GM18508 (cell line): ENCODE results near the gene MYEF2.
A peak's percentile ranks its signal among the peaks of the same experiment; 100 is the strongest.

Experiments used
- ATAC-seq: cut with Tn5 transposase; IDR thresholded peaks from one replicate; pipeline ENCODE4 v1.9.1; 2021; ENCODE audit warnings: moderate number of reproducible peaks; ENCODE audit not compliant: insufficient read depth, unreplicated experiment

MYEF2 gene

GRCh38 chr15:48177766-48178647 is at the start of gene MYEF2:
TSS of gene MYEF2 (minus strand) at chr15:48178295. CDS start at chr15:48178237, 58 bp downstream.
- peak; percentile 37 for ATAC-seq

- ATAC-seq: no peak
These were observed 47.7 kb upstream of the MYEF2 start for GRCh38 chr15:48225771-48226170.

GRCh38 chr15:48222627-48223026 is 44.5 kb upstream of the MYEF2 start:
- ATAC-seq: no peak

DNA sequence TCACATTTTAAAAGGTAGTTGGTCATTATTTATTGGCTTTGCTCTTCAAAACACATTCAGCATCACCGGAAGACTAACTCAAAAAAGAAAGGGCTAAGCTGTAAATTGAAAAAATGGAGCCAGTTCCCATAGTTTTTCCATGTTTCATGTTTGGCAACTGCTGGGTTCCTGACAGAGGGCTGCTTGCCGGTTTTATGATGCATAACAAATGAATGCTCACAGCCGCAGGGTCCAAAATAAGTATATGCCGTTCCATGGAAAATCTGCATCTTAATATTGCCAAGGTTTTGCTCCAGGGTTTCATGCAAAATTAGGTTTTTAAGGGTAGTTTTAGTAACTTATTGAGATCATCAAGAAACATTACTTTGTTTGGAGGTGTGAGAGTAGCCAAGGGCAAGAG is 43.8 kb upstream of the MYEF2 start:
- no peak for ATAC-seq

GRCh38 chr15:48221261-48221660 is 43.2 kb upstream of the MYEF2 start:
- ATAC-seq: no peak

DNA sequence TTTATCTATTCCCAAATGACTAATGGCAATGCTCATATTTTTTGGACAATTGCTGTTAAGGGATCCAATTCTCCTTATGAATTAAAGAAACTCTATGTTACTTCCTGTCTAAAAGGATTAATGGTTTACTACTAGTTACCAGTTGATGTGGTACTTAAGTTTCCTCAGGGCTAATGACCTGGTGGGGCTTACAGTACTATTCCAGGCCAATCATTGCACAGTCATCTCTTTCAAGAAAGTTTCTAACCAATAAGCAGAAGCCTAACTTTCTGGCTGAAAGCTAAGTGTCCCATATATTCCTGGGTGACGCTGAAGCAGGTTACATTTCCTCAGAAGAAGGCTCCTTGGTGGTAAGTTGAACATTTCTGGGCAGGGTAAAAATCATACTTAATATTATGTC is 27.9 kb upstream of the MYEF2 start, which contains the start of gene SLC12A1:
SLC12A1 (plus strand) TSS at position 322 of the 400 bp plus-strand sequence. CDS start 1,418 bp downstream, outside the sequence.
- ATAC-seq: no peak

GRCh38 chr15:48202068-48202467 is 24.0 kb upstream of the MYEF2 start:
- ATAC-seq: no peak

- ATAC-seq: no peak
These were observed 13.6 kb upstream of the MYEF2 start, which contains the start of gene CTXN2 for GRCh38 chr15:48191574-48192225. TSS of gene CTXN2 (plus strand) at chr15:48191665. CDS start at chr15:48201301, 9,636 bp downstream.

DNA sequence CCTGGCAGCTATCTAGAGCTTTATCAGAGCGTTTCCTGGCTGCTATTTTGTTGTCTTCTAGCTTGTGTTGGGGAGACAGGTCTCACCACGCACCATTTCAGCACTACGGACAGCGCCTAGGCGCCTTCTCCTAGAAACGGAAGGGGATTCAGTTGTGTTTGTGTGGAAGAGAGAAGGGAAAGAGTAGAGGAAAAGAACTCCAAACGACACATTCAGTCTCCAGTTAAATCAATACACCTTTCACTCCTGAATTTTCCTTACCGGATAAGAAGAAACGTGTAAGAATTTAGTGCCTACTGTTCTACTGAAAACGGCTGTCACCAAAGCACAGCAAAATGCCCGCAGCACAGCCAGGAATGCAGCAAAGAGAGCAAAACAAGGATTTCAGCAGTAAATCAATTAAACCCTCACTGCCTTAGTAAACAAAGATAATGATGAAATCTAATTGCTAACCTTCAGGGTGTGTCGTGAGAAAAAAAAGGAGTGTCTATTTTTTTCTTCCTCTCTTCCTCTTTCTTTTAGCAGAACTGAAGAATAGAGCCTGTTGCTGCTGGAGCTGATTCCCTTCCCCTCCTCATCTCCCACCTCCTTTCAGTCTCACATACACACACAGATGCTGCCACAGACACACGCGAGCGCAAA is 13.0 kb upstream of the MYEF2 start:
- ATAC-seq: no peak

GRCh38 chr15:48186271-48186670 is 8.2 kb upstream of the MYEF2 start:
- no peak for ATAC-seq

GRCh38 chr15:48185529-48185928 is 7.4 kb upstream of the MYEF2 start:
- no peak for ATAC-seq

DNA sequence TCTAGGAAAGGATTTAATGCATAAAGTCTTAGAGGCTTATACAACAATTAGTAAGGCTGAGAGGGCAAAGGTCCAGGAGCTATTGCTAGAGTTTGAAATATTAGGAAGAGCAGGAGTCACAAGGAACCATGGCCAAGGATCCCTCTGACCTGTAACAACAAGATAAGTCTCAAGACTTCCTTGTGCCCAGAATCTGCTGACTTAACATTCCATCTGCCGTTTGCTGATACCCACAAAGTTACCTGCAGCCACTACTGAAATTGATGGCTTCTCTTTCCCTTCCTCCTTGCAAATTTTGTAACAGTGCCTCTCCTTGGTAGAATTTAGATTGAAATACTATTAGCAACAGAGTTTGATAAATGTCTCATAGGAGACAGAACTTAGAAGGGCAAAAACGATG is 4.7 kb upstream of the MYEF2 start:
- no peak for ATAC-seq

GRCh38 chr15:48178648-48178931 is 495 bp upstream of the MYEF2 start:
- ATAC-seq: no peak

GRCh38 chr15:48177383-48177765 is 721 bp downstream of the MYEF2 start:
- peak; percentile 43 for ATAC-seq

DNA sequence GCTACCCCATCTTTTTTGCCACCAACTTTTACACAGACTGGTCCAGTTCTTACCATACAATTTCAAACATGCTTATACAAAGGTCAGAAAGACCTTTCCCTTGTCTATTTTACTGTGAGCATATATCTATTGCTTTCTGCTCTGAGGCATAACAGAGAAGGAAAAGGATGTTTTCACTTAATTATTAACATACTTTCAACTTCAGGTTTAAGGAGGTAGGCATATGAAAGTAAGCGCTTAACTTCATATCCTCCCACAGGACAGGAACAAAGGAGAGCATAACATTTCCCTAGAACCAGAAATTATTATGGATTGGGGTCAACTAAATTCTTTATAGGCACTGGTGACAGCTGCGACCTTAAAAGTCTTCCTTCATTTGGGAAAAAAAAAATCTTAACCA is 1.1 kb downstream of the MYEF2 start:
- ATAC-seq: no peak

- no peak for ATAC-seq
These were observed 2.0 kb downstream of the MYEF2 start for GRCh38 chr15:48176112-48176511.

- ATAC-seq: peak; percentile 39
These were observed 3.0 kb downstream of the MYEF2 start for GRCh38 chr15:48175126-48175525.

- no peak for ATAC-seq
These were observed 7.1 kb downstream of the MYEF2 start for GRCh38 chr15:48170981-48171380.

- no peak for ATAC-seq
These were observed 9.5 kb downstream of the MYEF2 start for GRCh38 chr15:48168616-48169015.

GRCh38 chr15:48153526-48153925 is 24.6 kb downstream of the MYEF2 start:
- no peak for ATAC-seq

DNA sequence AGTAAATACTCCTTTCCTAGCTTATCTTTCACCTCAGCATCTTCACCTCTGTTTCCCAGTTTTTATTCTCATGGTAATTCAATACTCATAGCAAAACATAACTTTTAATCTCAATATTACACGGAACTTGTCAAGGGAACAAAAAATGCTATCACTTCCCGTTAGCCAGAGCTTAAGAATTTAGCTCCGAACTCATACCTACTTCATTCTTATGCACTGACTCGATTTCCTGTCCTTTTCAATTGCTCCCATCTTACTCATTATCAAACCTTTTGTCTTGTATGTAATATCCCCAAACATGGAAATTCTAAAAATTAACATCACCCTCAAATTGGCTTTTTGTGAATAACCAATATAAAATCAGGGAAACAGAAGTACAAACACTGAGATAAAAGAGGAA is 28.2 kb downstream of the MYEF2 start:
- no peak for ATAC-seq
